HG03097 (cell line): Measurements from ENCODE around the gene CDKAL1.

Experiments
- ATAC-seq: cut with Tn5 transposase; IDR thresholded peaks from one replicate; pipeline ENCODE4 v1.9.1; 2021; ENCODE audit not compliant: unreplicated experiment, low FRiP score

The CDKAL1 gene

GRCh38 chr6:21204951-21205350 lies 670.7 kb downstream of the CDKAL1 start:
- ATAC-seq, result no peak

- peak; percentile 58 for ATAC-seq
These were observed 674.0 kb downstream of the CDKAL1 start for GRCh38 chr6:21208081-21208795.

DNA sequence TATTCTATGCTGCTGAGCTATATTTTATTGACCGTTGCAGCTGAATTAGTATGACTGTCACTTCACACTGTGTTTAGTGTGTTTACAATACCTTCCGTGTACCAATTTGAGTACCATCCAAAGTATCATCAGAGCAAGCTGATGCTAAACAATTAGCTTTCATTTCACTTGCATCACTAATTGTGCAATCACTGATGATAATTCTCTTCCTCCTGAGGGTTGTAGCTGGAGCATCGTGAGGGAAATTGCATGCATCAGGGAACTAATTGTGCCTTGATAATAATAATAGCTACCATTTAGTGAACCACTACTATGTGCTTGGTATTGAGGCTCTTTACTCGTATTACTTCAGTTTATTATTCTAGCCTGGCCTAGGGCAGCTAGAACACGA lies 674.5 kb downstream of the CDKAL1 start:
- ATAC-seq, result no peak

GRCh38 chr6:21213492-21213891 lies 679.2 kb downstream of the CDKAL1 start:
- ATAC-seq, result peak; percentile 35

DNA sequence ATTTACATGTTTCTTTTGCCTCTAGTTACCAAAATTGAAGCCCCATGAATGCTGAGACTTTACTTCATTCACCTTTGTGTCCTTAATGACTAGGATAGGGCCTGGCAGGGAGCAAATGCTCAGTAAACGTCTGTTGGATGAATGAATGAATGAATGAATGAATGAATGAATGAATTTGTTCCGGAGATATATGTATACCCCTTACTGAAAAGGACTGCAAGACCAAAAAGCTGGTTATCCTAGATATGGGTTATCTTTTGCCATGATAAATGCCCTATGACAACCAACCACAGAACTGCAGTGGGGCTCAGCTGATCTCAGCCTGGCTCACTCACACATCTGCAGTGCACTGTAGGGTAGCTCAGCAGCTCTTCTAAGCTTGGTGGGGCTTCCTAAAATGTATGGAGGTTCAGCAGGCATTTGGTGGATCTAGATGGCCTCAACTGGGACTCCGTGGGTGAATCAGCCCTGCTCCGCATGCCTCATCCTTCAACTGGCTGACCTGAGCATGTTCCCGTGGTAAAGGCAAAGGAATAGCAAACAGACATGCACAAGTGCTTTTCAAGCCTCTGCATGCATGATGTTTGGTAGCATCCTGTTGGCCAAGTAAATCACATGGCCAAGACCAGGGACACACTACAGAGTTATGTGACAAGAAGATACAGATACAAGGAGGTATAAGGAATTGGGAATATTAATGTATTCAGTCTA lies 680.6 kb downstream of the CDKAL1 start:
- ATAC-seq, result no peak

DNA sequence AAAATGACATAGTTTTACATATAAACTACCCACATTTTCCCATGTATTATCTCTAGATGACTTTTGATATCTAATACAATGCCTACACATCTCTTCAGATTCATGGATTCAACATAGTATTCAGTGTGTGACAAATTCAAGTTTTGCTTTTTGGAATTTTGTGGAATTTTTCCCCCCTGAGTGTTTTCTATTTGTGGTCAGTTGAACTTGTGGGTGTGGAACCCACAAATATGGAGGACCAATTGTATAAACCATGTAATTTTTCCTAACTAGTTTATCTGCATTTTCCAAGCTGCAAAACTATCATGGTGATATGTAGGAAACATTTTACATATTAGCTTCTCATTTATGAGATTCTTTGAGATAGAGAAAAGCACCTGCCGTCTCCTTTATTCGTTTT lies 685.0 kb downstream of the CDKAL1 start:
- no peak for ATAC-seq

DNA sequence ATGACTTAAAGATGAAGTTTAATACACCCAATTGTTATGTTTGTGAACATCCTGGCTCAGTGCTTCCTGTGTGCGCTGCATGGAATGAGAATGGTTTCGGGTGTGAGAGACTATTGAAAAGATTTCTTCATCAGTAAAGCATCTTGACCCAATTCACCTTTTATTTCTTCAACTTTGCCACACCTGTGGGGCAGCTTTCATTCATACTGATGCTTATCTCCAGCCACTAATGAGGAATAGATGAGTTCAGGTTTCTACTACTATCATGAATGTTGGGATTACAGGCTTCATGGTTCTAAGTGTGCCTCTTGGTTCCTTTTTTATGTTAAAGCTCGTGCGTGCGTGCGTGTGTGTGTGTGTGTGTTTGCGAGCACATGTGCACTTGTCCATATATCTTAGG lies 685.6 kb downstream of the CDKAL1 start:
- no peak for ATAC-seq

DNA sequence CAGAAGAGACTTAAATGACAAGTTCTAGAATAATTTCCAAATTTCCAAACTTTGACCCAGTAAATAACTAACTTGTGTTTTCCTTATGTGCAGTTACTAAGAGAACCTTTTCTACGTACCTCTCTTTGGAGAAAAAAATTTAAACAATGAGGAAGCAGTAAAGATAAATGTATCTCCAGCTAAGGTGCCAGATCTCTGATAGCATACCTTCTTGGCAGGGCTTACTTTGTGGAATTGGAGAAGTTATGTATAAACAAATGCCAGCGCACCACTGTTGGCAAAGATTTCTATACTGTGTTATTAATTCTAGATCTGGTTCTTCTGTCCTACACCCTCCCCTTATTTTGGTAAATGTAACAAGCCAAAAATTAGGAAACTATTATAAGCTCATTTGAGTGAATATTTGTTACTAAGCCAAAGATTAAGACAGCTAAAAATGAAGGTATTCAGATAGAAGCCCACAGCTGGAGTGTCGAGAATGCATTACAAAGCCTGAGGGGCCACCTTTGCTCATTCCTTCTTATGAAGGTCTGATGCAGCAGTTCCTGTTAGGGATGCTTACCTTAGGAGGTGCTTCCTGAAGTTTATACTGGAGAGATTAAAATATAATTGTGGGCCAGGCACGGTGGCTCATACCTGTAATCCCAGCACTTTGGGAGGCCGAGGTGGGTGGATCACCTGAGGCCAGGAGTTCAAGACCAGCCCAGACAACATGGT lies 686.2 kb downstream of the CDKAL1 start:
- no peak for ATAC-seq

GRCh38 chr6:21222656-21223055 lies 688.4 kb downstream of the CDKAL1 start:
- ATAC-seq, result no peak

DNA sequence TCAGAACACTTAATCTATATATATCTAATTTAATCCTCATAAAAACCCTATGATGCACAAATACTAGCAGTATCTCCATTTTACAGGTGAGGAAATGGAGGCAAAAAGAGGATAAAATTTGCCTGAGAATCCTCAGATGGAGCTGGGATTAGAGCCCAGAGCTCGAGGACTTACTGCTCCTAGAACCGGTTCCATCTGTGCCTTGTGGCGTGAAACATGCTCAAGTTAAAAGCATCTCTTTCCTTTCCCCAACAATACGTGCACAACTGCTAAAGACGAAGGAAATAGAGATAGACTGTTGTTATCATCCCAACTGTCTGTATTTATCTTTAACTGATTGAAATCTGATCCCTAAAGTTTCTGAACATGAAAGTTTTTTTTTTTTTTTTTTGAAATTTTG lies 691.7 kb downstream of the CDKAL1 start:
- no peak for ATAC-seq

- ATAC-seq, result no peak
These were observed 693.2 kb downstream of the CDKAL1 start for GRCh38 chr6:21227486-21227885.

DNA sequence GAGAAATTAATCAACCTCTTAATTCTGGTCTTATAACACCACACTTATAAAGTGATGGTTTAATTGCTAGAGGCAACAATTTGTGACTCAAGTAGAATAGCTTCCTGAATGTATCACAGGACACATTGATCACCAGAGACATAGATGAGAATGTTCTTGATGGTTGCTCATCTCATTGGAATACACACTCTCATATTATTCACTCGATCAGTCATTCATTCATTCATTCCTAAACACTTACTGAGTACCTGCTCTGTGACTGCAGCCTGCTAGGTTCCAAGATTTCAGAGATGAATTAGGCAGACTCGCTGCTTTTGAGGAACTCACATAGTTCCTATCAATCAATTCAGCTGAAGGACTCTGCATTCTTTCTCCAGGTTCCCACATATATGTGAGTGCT lies 694.2 kb downstream of the CDKAL1 start:
- no peak for ATAC-seq

DNA sequence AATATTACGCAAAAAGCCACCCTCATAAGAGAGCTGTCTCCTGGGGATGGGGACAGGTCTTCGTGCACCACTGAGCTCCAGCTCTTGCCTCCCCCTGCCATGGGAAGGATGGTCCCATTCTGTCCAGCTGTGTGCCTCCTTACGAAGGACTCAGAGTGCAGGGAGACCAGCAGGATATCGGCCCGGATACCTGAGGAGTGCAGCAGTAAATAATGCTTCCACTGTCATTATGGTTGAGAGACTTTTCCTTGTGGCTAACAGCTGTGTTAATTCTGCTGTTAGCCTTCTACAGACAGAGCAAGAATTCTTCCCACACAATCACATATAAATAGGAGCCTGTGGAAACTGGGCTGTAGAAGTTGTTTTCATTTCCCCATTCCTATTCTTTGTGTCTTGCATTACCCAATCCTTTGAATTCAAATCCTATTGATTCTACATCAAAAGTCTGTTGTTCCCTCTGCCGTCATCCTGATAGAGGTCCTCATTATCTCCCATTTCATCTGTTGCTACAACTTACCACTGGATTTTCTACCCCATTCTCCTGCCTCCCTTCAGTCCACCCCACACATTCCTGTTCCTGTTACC lies 694.7 kb downstream of the CDKAL1 start:
- no peak for ATAC-seq

DNA sequence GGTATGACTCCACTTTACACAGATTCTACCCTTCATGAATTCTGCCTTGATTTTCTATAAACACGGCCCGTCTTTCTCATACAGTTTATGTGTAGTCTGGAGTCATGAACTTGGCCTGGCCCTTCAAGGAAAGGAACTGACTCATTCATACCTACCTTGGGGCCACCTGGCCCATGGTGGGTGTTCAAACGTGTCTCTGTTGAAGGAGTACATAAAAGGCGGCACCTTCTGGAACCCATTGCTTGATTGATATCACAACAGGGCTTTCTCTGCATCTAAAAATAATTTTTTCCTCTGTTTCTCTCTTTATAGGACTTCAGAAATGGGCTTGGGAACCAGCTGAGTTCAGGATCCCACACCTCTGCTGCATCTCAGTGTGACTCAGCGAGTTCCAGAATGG lies 696.3 kb downstream of the CDKAL1 start:
- ATAC-seq, result no peak

- no peak for ATAC-seq
These were observed 700.9 kb downstream of the CDKAL1 start for GRCh38 chr6:21235162-21235561.

GRCh38 chr6:21238208-21238607 lies 704.0 kb downstream of the CDKAL1 start:
- no peak for ATAC-seq

DNA sequence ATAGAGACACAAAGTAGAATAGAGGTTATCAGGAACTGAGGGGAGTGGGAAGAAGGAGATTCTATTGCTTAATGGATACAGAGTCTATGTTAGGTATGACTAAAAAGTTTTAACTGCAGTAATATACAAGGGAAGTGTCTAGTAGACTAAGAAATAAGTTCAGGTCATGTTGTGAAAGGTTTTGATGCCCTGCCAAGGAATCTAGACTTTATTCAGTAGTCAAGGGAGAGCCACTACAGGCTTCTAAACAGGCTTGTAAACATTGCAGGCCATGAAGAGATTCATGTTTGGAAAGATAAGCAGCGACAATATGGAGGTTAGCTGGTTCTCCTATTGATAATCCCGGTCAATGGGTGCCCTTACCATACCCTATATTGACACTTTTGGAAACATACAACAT lies 706.5 kb downstream of the CDKAL1 start:
- no peak for ATAC-seq

- ATAC-seq, result no peak
These were observed 707.2 kb downstream of the CDKAL1 start for GRCh38 chr6:21241231-21242130.

- ATAC-seq, result no peak
These were observed 710.7 kb downstream of the CDKAL1 start for GRCh38 chr6:21244897-21245470.

DNA sequence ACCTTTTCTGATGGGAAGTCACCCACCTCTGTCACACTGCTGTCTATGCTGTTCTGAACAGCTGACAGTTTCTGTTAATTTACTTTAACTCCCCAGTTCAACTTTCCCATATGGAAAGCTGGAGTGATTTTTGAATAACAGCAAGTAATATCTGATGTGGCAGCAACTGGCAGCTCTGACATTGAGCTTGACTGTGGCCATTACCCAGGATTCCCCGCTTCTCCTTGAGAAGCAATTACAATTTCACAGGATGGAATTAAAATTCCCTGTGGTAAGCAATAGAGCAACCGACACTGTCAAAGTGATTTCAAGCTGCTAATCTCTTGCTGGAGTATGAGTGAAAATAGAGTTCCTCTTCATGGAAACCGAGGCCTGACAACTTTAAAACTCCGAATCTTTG lies 711.2 kb downstream of the CDKAL1 start:
- ATAC-seq, result no peak
